SH-SY5Y (cell line): ENCODE measurements around the gene C2CD4A.

Experiments
- GATA2 ChIP-seq: IDR thresholded peaks from 2 replicates; pipeline ENCODE4 v1.6.1; 2011; ENCODE audit warnings: mild to moderate bottlenecking, low read depth, low read length
- GATA3 ChIP-seq: IDR thresholded peaks from 2 replicates; pipeline ENCODE4 v1.6.1; 2011; ENCODE audit warnings: low read depth, mild to moderate bottlenecking, low read length, moderate library complexity

C2CD4A gene

GRCh38 chr15:62105266-62105665 lies 38.5 kb downstream of the C2CD4A start:
- no peak for TF ChIP-seq GATA3
- no peak for TF ChIP-seq GATA2

GRCh38 chr15:62106096-62106495 lies 39.3 kb downstream of the C2CD4A start:
- TF ChIP-seq GATA3 (no peak), GATA2 (no peak)

GRCh38 chr15:62107571-62108121 lies 40.9 kb downstream of the C2CD4A start:
- TF ChIP-seq GATA2 (no peak), GATA3 (no peak)

- no peak for TF ChIP-seq GATA2
These were observed 41.6 kb downstream of the C2CD4A start for GRCh38 chr15:62108411-62108810.

- TF ChIP-seq GATA3 (peak; percentile 84), GATA2 (peak; percentile 89)
These were observed 42.7 kb downstream of the C2CD4A start for GRCh38 chr15:62109437-62109836.

GRCh38 chr15:62109982-62110851 lies 43.4 kb downstream of the C2CD4A start:
- TF ChIP-seq GATA2 (no peak), GATA3 (no peak)

- TF ChIP-seq GATA3 (no peak), GATA2 (no peak)
These were observed 45.3 kb downstream of the C2CD4A start for GRCh38 chr15:62112081-62112480.

- TF ChIP-seq GATA3, result no peak
- TF ChIP-seq GATA2, result no peak
These were observed 46.1 kb downstream of the C2CD4A start for GRCh38 chr15:62112616-62113593.

GRCh38 chr15:62115847-62116246 lies 49.1 kb downstream of the C2CD4A start:
- TF ChIP-seq GATA2, result no peak
- TF ChIP-seq GATA3, result no peak

GRCh38 chr15:62118520-62119226 lies 51.9 kb downstream of the C2CD4A start:
- TF ChIP-seq GATA2 (no peak), GATA3 (no peak)

- no peak for TF ChIP-seq GATA2
- TF ChIP-seq GATA3, result 0 out of 2 replicates have a peak, but pooled peaks have one; percentile 17
These were observed 52.6 kb downstream of the C2CD4A start for GRCh38 chr15:62119227-62119864.

- no peak for TF ChIP-seq GATA2
- TF ChIP-seq GATA3, result no peak
These were observed 53.1 kb downstream of the C2CD4A start for GRCh38 chr15:62119874-62120273.
